Measurements from ENCODE around the gene LNPK.

- TF ChIP-seq CTCF (conservative IDR thresholded peaks at IDR 0.05; ENCODE audit: low read depth, low read length) (no peak), EZH2phosphoT487 (IDR thresholded peaks at IDR 0.05; ENCODE audit: borderline replicate concordance, low read length) (no peak)
These were observed 83.1 kb downstream of the LNPK start for GRCh38 chr2:175918935-175919334.
